ENCODE measurements around the gene TAF3.

The TAF3 gene

DNA sequence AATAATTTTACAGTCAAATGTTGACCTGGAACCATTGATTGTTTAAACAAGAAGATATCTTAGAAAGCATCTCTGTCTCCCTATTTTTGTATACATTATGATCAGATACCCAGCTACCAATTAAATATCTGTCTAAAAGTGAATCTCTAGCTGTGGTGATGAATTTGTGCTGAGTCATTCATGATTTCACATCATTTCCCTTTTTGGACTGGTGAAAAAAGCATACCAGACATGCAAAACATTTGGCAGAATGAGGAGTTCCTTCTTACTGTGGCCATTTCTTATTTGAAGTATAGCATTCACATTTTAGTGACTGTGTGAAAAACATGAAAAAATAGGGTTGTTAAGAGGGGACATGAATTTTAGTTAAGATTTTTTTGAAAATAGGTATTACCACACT is 138.2 kb downstream of the TAF3 start:
- Histone ChIP-seq H3K27me3 (ENCODE audit: low read depth, low read length) (no peaks in the 10 kb centered on the region), H3K9me3 (ENCODE audit: control insufficient read depth in 1 of 2, low read length in 2 of 2) (no peaks in the 10 kb centered on the region)

DNA sequence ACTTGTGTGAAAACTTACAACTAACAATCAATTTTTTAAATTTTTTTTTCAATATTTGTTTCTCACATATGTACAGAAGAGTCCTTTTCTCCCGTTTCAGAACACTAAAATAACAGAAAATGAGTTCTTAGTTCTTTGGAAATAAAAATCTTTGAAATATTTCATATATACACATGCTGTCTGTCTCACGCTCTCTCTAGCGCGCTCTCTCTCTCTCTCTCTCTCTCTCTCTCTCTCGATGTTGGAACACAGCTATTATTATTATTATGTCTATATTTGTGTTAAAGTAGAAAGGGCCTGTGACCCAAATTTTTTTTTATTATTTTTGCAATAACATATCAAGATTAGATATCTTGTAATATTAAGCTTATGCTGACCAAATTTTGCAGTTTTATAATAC is 139.3 kb downstream of the TAF3 start:
- H3K9me3 ChIP-seq (ENCODE audit: control insufficient read depth in 1 of 2, low read length in 2 of 2), result no peaks in the 10 kb centered on the region
- no peak overlapping the region for H3K27ac ChIP-seq (ENCODE audit: low read length)
- no peak overlapping the region for H3K4me3 ChIP-seq (ENCODE audit: low read depth in 1 of 2, low read length in 2 of 2)
- no peaks in the 10 kb centered on the region for H3K36me3 ChIP-seq (ENCODE audit: control insufficient read depth in 1 of 2, insufficient read depth in 2 of 2, low read length in 2 of 2)
- H3K27me3 ChIP-seq (ENCODE audit: low read depth, low read length), result no peaks in the 10 kb centered on the region
- H3K4me1 ChIP-seq (ENCODE audit: control insufficient read depth in 1 of 2, insufficient read depth in 2 of 2, low read length in 2 of 2), result peaks cover 0 to 3% of the 10 kb centered on the region in 2 donors

More for the DNA sequence above, 138.2 kb downstream of the TAF3 start:
- H3K4me3 ChIP-seq (ENCODE audit: low read depth in 1 of 2, low read length in 2 of 2), result no peak overlapping the region
- H3K36me3 ChIP-seq (ENCODE audit: control insufficient read depth in 1 of 2, insufficient read depth in 2 of 2, low read length in 2 of 2), result no peaks in the 10 kb centered on the region
- H3K27ac ChIP-seq (ENCODE audit: low read length), result no peak overlapping the region
- peaks cover 0 to 3% of the 10 kb centered on the region in 2 donors for H3K4me1 ChIP-seq (ENCODE audit: control insufficient read depth in 1 of 2, insufficient read depth in 2 of 2, low read length in 2 of 2)

DNA sequence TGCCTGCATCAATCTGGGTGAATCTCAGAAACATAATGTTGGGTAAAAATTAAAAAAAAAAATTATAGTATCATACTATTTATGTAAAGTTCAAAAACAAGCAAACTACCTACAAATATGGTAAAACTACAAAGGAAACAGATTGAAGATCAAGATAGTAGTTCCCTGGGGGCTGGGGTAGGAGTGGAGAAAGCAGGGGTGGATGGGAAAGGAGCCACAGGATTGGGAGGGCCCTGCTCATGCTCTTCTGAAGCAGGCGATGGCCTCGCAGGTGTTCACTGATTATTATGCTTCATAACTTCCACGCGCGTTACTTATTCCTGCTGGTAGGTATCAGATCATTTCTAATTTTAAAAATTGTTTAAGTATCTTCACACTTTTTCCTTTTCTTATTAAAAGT is 140.1 kb downstream of the TAF3 start:
- Histone ChIP-seq H3K4me1 (ENCODE audit: control insufficient read depth in 1 of 2, insufficient read depth in 2 of 2, low read length in 2 of 2) (peaks cover 0 to 3% of the 10 kb centered on the region in 2 donors), H3K36me3 (ENCODE audit: control insufficient read depth in 1 of 2, insufficient read depth in 2 of 2, low read length in 2 of 2) (no peaks in the 10 kb centered on the region), H3K4me3 (ENCODE audit: low read depth in 1 of 2, low read length in 2 of 2) (no peak overlapping the region), H3K27ac (ENCODE audit: low read length) (no peak overlapping the region), H3K27me3 (ENCODE audit: low read depth, low read length) (no peaks in the 10 kb centered on the region), H3K9me3 (ENCODE audit: control insufficient read depth in 1 of 2, low read length in 2 of 2) (no peaks in the 10 kb centered on the region)

DNA sequence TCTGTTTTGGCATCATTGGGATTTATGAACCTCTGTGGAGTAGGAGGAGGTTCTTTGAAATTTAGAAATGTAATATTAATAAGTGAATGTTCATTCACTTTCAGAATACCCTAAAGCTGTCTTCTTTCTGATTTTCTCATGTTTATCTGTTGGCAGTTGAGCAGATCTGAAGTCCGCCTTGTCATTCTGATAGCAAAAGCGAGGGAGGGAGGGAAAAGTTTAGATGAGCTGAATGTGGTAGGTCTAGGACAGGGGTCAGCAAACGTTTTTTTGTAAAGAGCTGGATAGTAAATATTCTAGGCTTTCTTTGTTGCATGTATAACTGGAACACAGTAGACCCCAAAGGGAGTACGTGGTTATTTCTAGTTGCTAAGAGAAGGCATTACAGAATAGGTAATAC is 141.8 kb downstream of the TAF3 start:
- Histone ChIP-seq H3K9me3 (ENCODE audit: control insufficient read depth in 1 of 2, low read length in 2 of 2) (no peaks in the 10 kb centered on the region), H3K36me3 (ENCODE audit: control insufficient read depth in 1 of 2, insufficient read depth in 2 of 2, low read length in 2 of 2) (peaks cover 8 to 10% of the 10 kb centered on the region in 2 donors), H3K27ac (ENCODE audit: low read length) (no peak overlapping the region), H3K4me1 (ENCODE audit: control insufficient read depth in 1 of 2, insufficient read depth in 2 of 2, low read length in 2 of 2) (peaks cover 0 to 3% of the 10 kb centered on the region in 2 donors), H3K4me3 (ENCODE audit: low read depth in 1 of 2, low read length in 2 of 2) (no peak overlapping the region), H3K27me3 (ENCODE audit: low read depth, low read length) (no peaks in the 10 kb centered on the region)

DNA sequence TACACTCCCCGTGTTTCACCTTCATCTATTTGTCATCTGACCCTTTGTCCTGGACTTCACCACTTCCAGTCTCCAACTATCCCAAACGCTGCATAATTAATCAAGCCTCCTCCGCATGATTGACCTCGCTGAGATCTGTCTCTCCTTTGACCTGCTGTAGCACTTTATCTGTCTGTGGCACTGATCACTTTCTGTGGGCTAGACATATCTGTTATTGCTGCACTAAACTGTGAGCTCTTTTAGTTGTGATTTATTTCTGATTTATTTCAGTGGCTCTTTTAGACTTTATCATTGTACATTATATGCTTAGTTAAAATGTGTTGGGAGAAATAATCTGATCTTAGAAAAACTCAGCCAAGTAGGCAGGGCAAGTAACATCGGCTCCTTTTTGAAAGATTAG is 144.3 kb downstream of the TAF3 start:
- Histone ChIP-seq H3K9me3 (ENCODE audit: control insufficient read depth in 1 of 2, low read length in 2 of 2) (no peaks in the 10 kb centered on the region), H3K27me3 (ENCODE audit: low read depth, low read length) (no peaks in the 10 kb centered on the region), H3K4me3 (ENCODE audit: low read depth in 1 of 2, low read length in 2 of 2) (no peak overlapping the region), H3K27ac (ENCODE audit: low read length) (no peak overlapping the region), H3K4me1 (ENCODE audit: control insufficient read depth in 1 of 2, insufficient read depth in 2 of 2, low read length in 2 of 2) (no peaks in the 10 kb centered on the region), H3K36me3 (ENCODE audit: control insufficient read depth in 1 of 2, insufficient read depth in 2 of 2, low read length in 2 of 2) (peaks cover 8 to 10% of the 10 kb centered on the region in 2 donors)

DNA sequence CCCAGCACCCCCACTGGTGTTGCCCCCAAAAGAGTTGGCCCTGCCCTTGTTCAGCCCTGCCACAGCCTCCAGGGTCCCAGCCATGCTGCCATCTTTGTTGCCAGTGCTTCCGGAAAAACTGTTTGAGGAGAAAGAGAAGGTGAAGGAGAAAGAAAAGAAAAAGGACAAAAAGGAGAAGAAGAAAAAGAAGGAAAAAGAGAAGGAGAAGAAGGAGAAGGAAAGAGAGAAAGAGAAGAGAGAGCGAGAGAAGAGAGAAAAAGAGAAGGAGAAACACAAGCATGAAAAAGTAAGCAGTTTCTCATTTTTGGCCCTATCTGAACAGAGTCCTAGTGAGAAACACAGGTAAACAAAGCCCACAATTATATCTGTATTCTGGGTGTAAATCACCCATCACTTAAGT is 147.2 kb downstream of the TAF3 start:
- no peaks in the 10 kb centered on the region for H3K4me1 ChIP-seq (ENCODE audit: control insufficient read depth in 1 of 2, insufficient read depth in 2 of 2, low read length in 2 of 2)
- H3K4me3 ChIP-seq (ENCODE audit: low read depth in 1 of 2, low read length in 2 of 2), result no peak overlapping the region
- no peaks in the 10 kb centered on the region for H3K9me3 ChIP-seq (ENCODE audit: control insufficient read depth in 1 of 2, low read length in 2 of 2)
- peaks cover 8 to 10% of the 10 kb centered on the region in 2 donors for H3K36me3 ChIP-seq (ENCODE audit: control insufficient read depth in 1 of 2, insufficient read depth in 2 of 2, low read length in 2 of 2)
- H3K27me3 ChIP-seq (ENCODE audit: low read depth, low read length), result no peaks in the 10 kb centered on the region
- no peak overlapping the region for H3K27ac ChIP-seq (ENCODE audit: low read length)

DNA sequence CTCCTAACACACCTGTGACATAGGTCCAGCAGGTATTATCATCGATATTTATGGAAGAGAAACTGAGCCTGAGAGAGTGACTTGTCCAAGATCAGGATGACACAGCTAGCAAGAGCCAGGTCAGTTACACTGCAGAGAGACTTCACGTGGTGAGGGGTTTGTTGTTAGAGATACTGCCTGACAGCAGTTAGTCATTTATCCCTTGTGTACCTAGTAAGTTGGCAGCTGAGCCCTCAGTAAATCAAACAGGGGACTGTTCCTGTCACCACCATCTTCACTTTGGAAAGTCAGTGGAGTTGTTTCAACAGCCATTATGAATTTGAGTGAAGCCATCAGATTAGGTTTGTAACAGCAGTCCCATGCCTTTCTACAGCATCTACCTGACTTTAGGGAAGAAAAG is 148.7 kb downstream of the TAF3 start:
- no peak overlapping the region for H3K4me3 ChIP-seq (ENCODE audit: low read depth in 1 of 2, low read length in 2 of 2)
- peaks cover 8 to 10% of the 10 kb centered on the region in 2 donors for H3K36me3 ChIP-seq (ENCODE audit: control insufficient read depth in 1 of 2, insufficient read depth in 2 of 2, low read length in 2 of 2)
- no peaks in the 10 kb centered on the region for H3K27me3 ChIP-seq (ENCODE audit: low read depth, low read length)
- H3K4me1 ChIP-seq (ENCODE audit: control insufficient read depth in 1 of 2, insufficient read depth in 2 of 2, low read length in 2 of 2), result no peaks in the 10 kb centered on the region
- H3K9me3 ChIP-seq (ENCODE audit: control insufficient read depth in 1 of 2, low read length in 2 of 2), result no peaks in the 10 kb centered on the region
- H3K27ac ChIP-seq (ENCODE audit: low read length), result no peak overlapping the region

DNA sequence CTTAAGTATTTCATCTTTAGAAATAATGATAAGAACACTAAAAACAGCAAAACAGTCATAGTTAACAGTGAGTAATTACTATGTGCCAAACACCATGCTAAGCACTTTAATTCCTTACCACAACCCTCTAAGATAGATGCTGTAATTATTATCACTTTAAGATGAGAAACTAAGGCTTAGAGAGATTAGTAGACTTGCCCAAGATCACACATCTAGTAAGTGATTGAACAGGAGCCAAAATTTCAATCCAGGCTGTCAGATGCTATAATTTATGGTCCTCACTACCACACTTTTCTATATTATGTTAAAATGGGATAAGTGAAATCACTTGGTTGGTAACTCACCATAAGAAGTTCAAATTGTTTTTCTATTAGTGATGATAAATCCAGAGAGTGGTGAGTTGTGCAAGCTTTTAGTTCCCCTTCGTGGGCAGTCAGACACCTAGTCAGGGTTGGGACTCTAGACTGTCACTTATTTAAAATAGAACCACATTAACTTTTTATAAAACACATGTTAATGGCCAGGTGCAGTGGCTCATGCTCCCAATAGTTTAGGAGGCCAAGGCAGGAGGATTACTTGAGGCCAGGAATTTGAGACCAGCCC is 150.3 kb downstream of the TAF3 start:
- Histone ChIP-seq H3K27me3 (ENCODE audit: low read depth, low read length) (no peaks in the 10 kb centered on the region), H3K4me3 (ENCODE audit: low read depth in 1 of 2, low read length in 2 of 2) (no peak overlapping the region), H3K27ac (ENCODE audit: low read length) (no peak overlapping the region), H3K9me3 (ENCODE audit: control insufficient read depth in 1 of 2, low read length in 2 of 2) (no peaks in the 10 kb centered on the region), H3K36me3 (ENCODE audit: control insufficient read depth in 1 of 2, insufficient read depth in 2 of 2, low read length in 2 of 2) (peaks cover 8 to 10% of the 10 kb centered on the region in 2 donors), H3K4me1 (ENCODE audit: control insufficient read depth in 1 of 2, insufficient read depth in 2 of 2, low read length in 2 of 2) (no peaks in the 10 kb centered on the region)

DNA sequence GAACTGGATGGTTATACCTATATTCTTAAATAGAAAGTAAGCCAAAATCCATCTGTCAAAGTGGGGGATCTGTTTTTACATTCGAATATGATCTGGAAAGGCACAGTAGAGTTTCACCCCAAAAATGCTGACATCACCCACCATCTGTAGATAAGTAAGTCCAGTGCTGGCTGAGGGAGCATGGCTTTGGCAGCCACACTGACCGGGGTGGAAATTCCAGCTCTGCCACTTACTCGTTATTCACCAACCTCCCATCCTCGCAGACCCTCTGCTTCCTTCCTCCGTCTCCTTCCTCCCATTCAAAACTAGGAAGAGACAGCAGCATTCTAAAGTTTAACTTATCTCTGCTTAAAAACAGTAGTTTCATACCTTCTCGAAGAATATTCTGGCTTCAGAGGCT is 151.3 kb downstream of the TAF3 start:
- Histone ChIP-seq H3K27me3 (ENCODE audit: low read depth, low read length) (no peaks in the 10 kb centered on the region), H3K4me1 (ENCODE audit: control insufficient read depth in 1 of 2, insufficient read depth in 2 of 2, low read length in 2 of 2) (no peaks in the 10 kb centered on the region), H3K4me3 (ENCODE audit: low read depth in 1 of 2, low read length in 2 of 2) (no peak overlapping the region), H3K9me3 (ENCODE audit: control insufficient read depth in 1 of 2, low read length in 2 of 2) (no peaks in the 10 kb centered on the region), H3K36me3 (ENCODE audit: control insufficient read depth in 1 of 2, insufficient read depth in 2 of 2, low read length in 2 of 2) (peaks cover 2% of the 10 kb centered on the region in 2 donors), H3K27ac (ENCODE audit: low read length) (no peak overlapping the region)

DNA sequence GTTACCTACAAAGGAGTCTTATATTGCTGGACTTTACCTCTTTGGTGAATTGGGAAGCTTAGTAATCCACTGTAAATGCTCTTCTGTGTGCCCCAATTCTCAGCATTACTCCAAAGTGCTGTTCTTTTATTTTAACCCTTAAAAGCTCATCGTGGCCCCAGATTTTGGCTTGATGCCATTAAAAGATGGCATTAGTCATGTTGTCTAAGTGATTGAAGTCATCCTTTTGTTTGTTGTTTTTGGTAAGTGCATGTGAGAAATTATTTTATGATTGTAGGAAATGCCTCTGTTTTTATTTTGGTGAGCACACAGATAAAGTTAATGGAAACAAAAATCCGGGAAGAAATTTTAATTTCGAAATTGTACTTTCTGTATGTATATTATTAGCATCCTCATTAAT is 153.6 kb downstream of the TAF3 start:
- Histone ChIP-seq H3K9me3 (ENCODE audit: control insufficient read depth in 1 of 2, low read length in 2 of 2) (no peaks in the 10 kb centered on the region), H3K4me3 (ENCODE audit: low read depth in 1 of 2, low read length in 2 of 2) (no peak overlapping the region), H3K36me3 (ENCODE audit: control insufficient read depth in 1 of 2, insufficient read depth in 2 of 2, low read length in 2 of 2) (no peaks in the 10 kb centered on the region), H3K27me3 (ENCODE audit: low read depth, low read length) (no peaks in the 10 kb centered on the region), H3K4me1 (ENCODE audit: control insufficient read depth in 1 of 2, insufficient read depth in 2 of 2, low read length in 2 of 2) (no peaks in the 10 kb centered on the region), H3K27ac (ENCODE audit: low read length) (no peak overlapping the region)

DNA sequence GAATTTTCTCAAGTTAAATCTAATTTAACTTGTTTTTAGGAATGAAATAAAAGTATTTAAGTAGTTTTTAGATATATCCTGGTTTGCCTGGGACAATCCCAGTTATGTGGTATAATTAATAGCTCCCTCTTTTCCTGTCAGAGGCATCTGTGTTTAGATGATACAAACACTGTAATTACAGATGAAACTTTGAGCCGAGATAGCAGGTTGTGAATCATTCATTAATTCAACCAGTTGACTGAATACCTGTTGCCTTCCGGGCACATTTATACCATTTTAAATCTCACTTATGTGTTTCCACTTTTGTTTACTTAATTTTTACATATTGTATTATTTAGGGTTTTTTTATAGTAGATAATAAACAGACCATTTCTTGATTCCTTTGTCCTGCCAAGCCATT is 154.1 kb downstream of the TAF3 start:
- H3K4me3 ChIP-seq (ENCODE audit: low read depth in 1 of 2, low read length in 2 of 2), result no peak overlapping the region
- no peaks in the 10 kb centered on the region for H3K36me3 ChIP-seq (ENCODE audit: control insufficient read depth in 1 of 2, insufficient read depth in 2 of 2, low read length in 2 of 2)
- H3K27ac ChIP-seq (ENCODE audit: low read length), result no peak overlapping the region
- no peaks in the 10 kb centered on the region for H3K9me3 ChIP-seq (ENCODE audit: control insufficient read depth in 1 of 2, low read length in 2 of 2)
- H3K27me3 ChIP-seq (ENCODE audit: low read depth, low read length), result no peaks in the 10 kb centered on the region
- no peaks in the 10 kb centered on the region for H3K4me1 ChIP-seq (ENCODE audit: control insufficient read depth in 1 of 2, insufficient read depth in 2 of 2, low read length in 2 of 2)

DNA sequence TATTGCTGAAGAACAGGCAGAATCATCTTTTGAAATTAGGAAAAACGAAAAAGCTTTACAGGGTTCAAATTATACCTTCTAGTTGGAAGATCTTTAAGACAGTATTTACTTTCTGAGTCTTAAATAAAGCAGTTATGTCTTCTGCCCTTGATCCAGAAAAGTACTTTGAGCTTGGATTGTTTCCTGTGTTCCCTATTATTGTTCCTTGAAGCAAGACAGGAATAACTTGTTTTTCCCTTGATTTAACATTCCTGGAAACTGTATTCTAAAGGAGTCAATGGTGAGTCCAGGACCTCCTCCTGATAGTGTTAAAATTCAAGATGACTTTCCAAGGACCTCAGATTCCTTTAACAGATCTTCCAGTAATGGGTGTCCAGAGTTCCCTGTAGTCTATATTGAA is 161.9 kb downstream of the TAF3 start:
- Histone ChIP-seq H3K4me3 (ENCODE audit: low read depth in 1 of 2, low read length in 2 of 2) (no peak overlapping the region), H3K36me3 (ENCODE audit: control insufficient read depth in 1 of 2, insufficient read depth in 2 of 2, low read length in 2 of 2) (peaks cover 0 to 17% of the 10 kb centered on the region in 2 donors), H3K9me3 (ENCODE audit: control insufficient read depth in 1 of 2, low read length in 2 of 2) (no peaks in the 10 kb centered on the region), H3K27me3 (ENCODE audit: low read depth, low read length) (no peaks in the 10 kb centered on the region), H3K27ac (ENCODE audit: low read length) (no peak overlapping the region), H3K4me1 (ENCODE audit: control insufficient read depth in 1 of 2, insufficient read depth in 2 of 2, low read length in 2 of 2) (no peaks in the 10 kb centered on the region)
